ENCODE measurements around the gene PARP3.

The PARP3 gene

GRCh38 chr3:51947215-51947900 is 5.2 kb downstream of the PARP3 start:
- Mint-ChIP-seq H3K36me3 (ENCODE audit: low read depth) (no peaks in the 10 kb centered on the region), H3K9me3 (no peaks in the 10 kb centered on the region), H3K4me1 (no peaks in the 10 kb centered on the region), H3K4me3 (no peak overlapping the region), H3K27ac (peak overlapping the region in 1 of 3 experiments; percentile 62), H3K27me3 (ENCODE audit: low read depth) (peaks cover 3% of the 10 kb centered on the region)
- TF ChIP-seq CTCF (IDR thresholded peaks at IDR 0.05; ENCODE audit: unreplicated experiment in 3 of 3) = no peak

GRCh38 chr3:51948016-51948580 is 5.9 kb downstream of the PARP3 start:
- Mint-ChIP-seq H3K4me1 (peaks cover 3% of the 10 kb centered on the region), H3K27me3 (ENCODE audit: low read depth) (peaks cover 4% of the 10 kb centered on the region), H3K27ac (peak overlapping the region in 2 of 3 experiments; percentile 62 to 72), H3K36me3 (ENCODE audit: low read depth) (no peaks in the 10 kb centered on the region), H3K9me3 (no peaks in the 10 kb centered on the region), H3K4me3 (no peak overlapping the region)
- TF ChIP-seq CTCF (IDR thresholded peaks at IDR 0.05; ENCODE audit: unreplicated experiment in 3 of 3) = no peak

GRCh38 chr3:51949121-51949520 is 7.0 kb downstream of the PARP3 start:
- H3K9me3 Mint-ChIP-seq = no peaks in the 10 kb centered on the region
- no peak overlapping the region for H3K27ac Mint-ChIP-seq
- peaks cover 8% of the 10 kb centered on the region for H3K27me3 Mint-ChIP-seq (ENCODE audit: low read depth)
- TF ChIP-seq CTCF (IDR thresholded peaks at IDR 0.05; ENCODE audit: unreplicated experiment in 3 of 3) = no peak
- no peak overlapping the region for H3K4me3 Mint-ChIP-seq
- no peaks in the 10 kb centered on the region for H3K36me3 Mint-ChIP-seq (ENCODE audit: low read depth)
- peaks cover 12% of the 10 kb centered on the region for H3K4me1 Mint-ChIP-seq

GRCh38 chr3:51950899-51951298 is 8.7 kb downstream of the PARP3 start:
- Mint-ChIP-seq H3K27me3 (ENCODE audit: low read depth) (peaks cover 8% of the 10 kb centered on the region), H3K9me3 (no peaks in the 10 kb centered on the region), H3K4me3 (no peak overlapping the region), H3K4me1 (peaks cover 12% of the 10 kb centered on the region), H3K36me3 (ENCODE audit: low read depth) (no peaks in the 10 kb centered on the region), H3K27ac (no peak overlapping the region)
- TF ChIP-seq CTCF (IDR thresholded peaks at IDR 0.05; ENCODE audit: unreplicated experiment in 3 of 3) = no peak

- peak overlapping the region in 2 of 3 experiments; percentile 8 to 53 for H3K4me3 Mint-ChIP-seq
- H3K27ac Mint-ChIP-seq = peak overlapping the region in 1 of 3 experiments; percentile 2
- H3K27me3 Mint-ChIP-seq (ENCODE audit: low read depth) = peaks cover 8% of the 10 kb centered on the region
- H3K4me1 Mint-ChIP-seq = peaks cover 12% of the 10 kb centered on the region
- H3K36me3 Mint-ChIP-seq (ENCODE audit: low read depth) = peaks cover 4% of the 10 kb centered on the region
- TF ChIP-seq CTCF (IDR thresholded peaks at IDR 0.05; ENCODE audit: unreplicated experiment in 3 of 3) = no peak
- H3K9me3 Mint-ChIP-seq = no peaks in the 10 kb centered on the region
Observed at GRCh38 chr3:51953445-51953844, 11.3 kb downstream of the PARP3 start.

- Mint-ChIP-seq H3K27ac (no peak overlapping the region), H3K4me3 (peak overlapping the region; percentile 24 to 54 (median 53)), H3K36me3 (ENCODE audit: low read depth) (peaks cover 7% of the 10 kb centered on the region), H3K9me3 (no peaks in the 10 kb centered on the region), H3K4me1 (peaks cover 12% of the 10 kb centered on the region), H3K27me3 (ENCODE audit: low read depth) (peaks cover 8% of the 10 kb centered on the region)
- no peak for TF ChIP-seq CTCF (IDR thresholded peaks at IDR 0.05; ENCODE audit: unreplicated experiment in 3 of 3)
Observed at GRCh38 chr3:51954105-51954504, 11.9 kb downstream of the PARP3 start.
